Immature natural killer cell (primary cell): ENCODE data around the gene RANGAP1. TPM values are rescaled to one million over a fixed set of nuclear protein-coding genes. Genes with fewer than 3 reads are reported as not detected.

Source experiments
- DNase-seq, 3 donors: peaks; one replicate each; pipeline ENCODE4 v3.0.0; 2022; ENCODE audit warnings: mixed read lengths in 1 of 3
- H3K27ac Mint-ChIP-seq, 6 donors: one replicate each; pipeline ENCODE4 v1.8.0; 2020; ENCODE audit warnings: mixed read lengths in 6 of 6, mild to moderate bottlenecking in 5 of 6, inconsistent platforms in 4 of 6, moderate library complexity in 3 of 6
- H3K27me3 Mint-ChIP-seq, 3 donors: one replicate each; pipeline ENCODE4 v1.8.0; 2020 to 2021; ENCODE audit warnings: low read depth in 3 of 3, mild to moderate bottlenecking in 3 of 3, mixed read lengths in 3 of 3, moderate library complexity in 3 of 3, inconsistent platforms in 1 of 3
- H3K36me3 Mint-ChIP-seq, 3 donors: one replicate each; pipeline ENCODE4 v1.8.0; 2020; ENCODE audit warnings: mixed read lengths in 3 of 3, inconsistent platforms in 2 of 3, mild to moderate bottlenecking in 2 of 3
- H3K4me1 Mint-ChIP-seq, 2 donors: one replicate each; pipeline ENCODE4 v1.8.0; 2020; ENCODE audit warnings: inconsistent platforms in 2 of 2, mild to moderate bottlenecking in 2 of 2, mixed read lengths in 2 of 2, moderate library complexity in 1 of 2
- H3K4me3 Mint-ChIP-seq, 5 donors: one replicate each; pipeline ENCODE4 v1.8.0; 2020; ENCODE audit warnings: mild to moderate bottlenecking in 5 of 5, mixed read lengths in 5 of 5, inconsistent platforms in 3 of 5, moderate library complexity in 3 of 5
- H3K9me3 Mint-ChIP-seq, 6 donors: one replicate each; pipeline ENCODE4 v1.8.0; 2020; ENCODE audit warnings: mild to moderate bottlenecking in 6 of 6, mixed read lengths in 6 of 6, inconsistent platforms in 4 of 6, moderate library complexity in 3 of 6
- polyA plus RNA-seq, 3 donors: library from polyadenylated mRNA; unstranded; fragments of 300-500 nt; fragmentation: Illumina TruSeq; gene quantifications; one replicate each; pipeline ENCODE4 v1.2.3, GENCODE V29; 2021

The RANGAP1 gene, protein sequence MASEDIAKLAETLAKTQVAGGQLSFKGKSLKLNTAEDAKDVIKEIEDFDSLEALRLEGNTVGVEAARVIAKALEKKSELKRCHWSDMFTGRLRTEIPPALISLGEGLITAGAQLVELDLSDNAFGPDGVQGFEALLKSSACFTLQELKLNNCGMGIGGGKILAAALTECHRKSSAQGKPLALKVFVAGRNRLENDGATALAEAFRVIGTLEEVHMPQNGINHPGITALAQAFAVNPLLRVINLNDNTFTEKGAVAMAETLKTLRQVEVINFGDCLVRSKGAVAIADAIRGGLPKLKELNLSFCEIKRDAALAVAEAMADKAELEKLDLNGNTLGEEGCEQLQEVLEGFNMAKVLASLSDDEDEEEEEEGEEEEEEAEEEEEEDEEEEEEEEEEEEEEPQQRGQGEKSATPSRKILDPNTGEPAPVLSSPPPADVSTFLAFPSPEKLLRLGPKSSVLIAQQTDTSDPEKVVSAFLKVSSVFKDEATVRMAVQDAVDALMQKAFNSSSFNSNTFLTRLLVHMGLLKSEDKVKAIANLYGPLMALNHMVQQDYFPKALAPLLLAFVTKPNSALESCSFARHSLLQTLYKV
- 10 to 100 TPM; 10.4 to 29.9 (median 15.6) TPM for polyA plus RNA-seq

DNA sequence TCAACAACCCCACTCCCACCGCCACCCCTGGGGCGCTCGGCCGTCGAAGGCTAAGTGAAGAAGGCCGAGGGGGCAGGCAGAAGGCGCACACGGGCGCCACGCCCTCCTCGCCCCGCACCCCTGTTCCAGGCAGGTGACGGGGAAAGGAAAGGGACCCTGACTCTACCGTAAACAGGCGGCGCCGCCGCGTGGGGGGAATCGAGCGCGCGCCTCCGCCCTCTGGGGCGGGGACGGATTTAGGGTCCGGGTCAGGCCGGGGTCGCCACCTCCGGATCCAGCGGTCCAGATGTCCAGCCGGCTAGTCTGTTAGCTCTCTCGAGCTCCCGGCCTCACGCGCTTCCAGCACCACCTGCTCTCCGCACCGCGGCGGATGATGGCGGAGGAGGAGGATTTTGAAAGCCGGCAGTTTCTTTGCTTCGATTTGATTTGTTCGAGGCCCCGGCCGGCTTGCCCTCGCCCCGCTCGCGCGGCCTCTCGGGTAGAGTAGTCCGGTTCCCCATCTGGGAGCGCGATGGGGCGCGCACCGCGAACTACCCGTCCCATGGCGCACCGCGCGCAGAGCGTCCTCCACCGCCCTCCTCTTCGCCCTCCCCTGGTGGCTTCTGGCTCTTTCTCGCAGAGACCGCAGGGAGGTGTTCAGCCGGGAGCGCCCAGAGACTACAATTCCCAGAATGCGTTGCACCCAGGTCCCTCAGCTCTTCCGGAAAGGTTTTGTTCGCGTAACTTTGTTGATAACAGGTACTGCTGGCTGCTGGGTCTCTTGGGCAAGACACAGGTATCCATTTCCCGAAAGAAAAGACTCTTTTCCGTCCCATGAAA, at the start of gene RANGAP1:
Gene RANGAP1, minus strand, starts transcription at position 368 of the 819 bp plus-strand sequence. CDS start 5,143 bp downstream, outside the sequence.
- H3K27ac Mint-ChIP-seq: peak within 1 kb of the TSS; percentile 93 to 98 (median 96)
- H3K4me1 Mint-ChIP-seq: peaks cover 21 to 34% of the 10 kb centered on the region in 2 donors
- DNase-seq: peak; percentile 97 to 98 (median 97)
- peak within 1 kb of the TSS; percentile 92 to 98 (median 94) for H3K4me3 Mint-ChIP-seq
- H3K9me3 Mint-ChIP-seq: no peaks in the 10 kb centered on the region
- H3K36me3 Mint-ChIP-seq: peaks cover 0 to 8% (median 3%) of the 10 kb centered on the region in 3 donors
- H3K27me3 Mint-ChIP-seq: peaks cover 5 to 14% (median 7%) of the 10 kb centered on the region in 3 donors

DNA sequence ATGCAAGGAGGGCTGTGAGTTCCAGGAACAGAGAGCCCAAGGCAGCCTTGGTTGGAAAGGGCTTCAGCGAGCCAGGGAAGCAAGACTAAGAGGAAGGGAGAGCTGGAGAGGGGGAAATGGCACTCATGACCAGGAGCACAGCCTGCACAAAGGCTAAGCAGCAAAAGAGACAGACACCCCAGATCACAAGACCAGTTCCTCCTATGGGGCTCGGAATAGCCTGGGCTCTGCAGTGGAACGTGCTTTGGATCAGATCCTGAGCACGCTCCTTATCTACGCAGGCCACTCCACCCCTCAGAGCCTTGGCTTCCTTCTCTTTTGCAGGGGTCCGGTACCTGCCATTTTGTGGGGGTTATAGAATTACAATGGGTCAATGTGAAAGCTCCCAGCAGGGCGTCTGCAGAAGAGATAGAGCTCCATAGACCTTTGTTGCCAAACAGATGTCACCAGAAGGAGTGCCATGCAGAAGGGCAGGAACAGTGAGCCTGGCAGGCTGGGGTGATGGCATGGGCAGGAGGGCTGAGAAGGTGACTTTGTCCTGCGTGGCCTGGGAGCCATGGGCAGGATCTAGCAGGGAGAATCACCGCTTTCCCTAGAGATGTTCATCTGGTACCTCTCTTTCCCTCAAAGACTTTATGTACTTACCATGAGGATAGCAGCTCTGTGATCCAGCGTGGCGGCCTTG, 49.1 kb upstream of the RANGAP1 start:
- no peak for DNase-seq
- Mint-ChIP-seq H3K4me1 (peaks cover 0 to 4% of the 10 kb centered on the region in 2 donors), H3K27me3 (peaks cover 0 to 1% (median 0%) of the 10 kb centered on the region in 3 donors), H3K4me3 (no peak overlapping the region), H3K27ac (peak overlapping the region in 4 of 6 donors; percentile 4 to 41 (median 24)), H3K36me3 (peaks cover 5 to 6% (median 5%) of the 10 kb centered on the region in 3 donors), H3K9me3 (no peaks in the 10 kb centered on the region)

- DNase-seq: no peak
- peaks cover 5 to 6% (median 5%) of the 10 kb centered on the region in 3 donors for H3K36me3 Mint-ChIP-seq
- H3K27me3 Mint-ChIP-seq: peaks cover 0 to 1% (median 0%) of the 10 kb centered on the region in 3 donors
- no peaks in the 10 kb centered on the region for H3K9me3 Mint-ChIP-seq
- peaks cover 0 to 4% of the 10 kb centered on the region in 2 donors for H3K4me1 Mint-ChIP-seq
- no peak overlapping the region for H3K27ac Mint-ChIP-seq
- no peak overlapping the region for H3K4me3 Mint-ChIP-seq
Observed at GRCh38 chr22:41334215-41334614, 48.2 kb upstream of the RANGAP1 start.

DNA sequence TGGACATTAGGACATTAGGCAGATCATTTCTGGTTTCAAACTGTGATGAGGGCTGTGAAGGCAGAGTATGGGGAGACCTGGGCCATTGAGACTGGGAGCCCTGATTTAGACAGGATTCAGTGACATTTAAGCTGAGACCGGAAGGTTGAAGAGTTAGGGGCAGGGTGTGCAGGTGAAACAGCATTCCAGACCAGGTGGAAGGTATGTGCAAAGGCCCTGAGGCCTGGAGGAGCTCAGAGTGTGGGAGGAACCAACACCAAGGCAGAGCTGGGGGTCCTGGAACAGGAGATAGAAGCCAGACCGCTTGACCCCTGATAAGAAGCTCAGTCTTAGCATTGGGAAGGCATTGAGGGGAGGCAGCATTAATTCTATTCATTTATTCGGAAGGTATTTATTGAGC, 47.8 kb upstream of the RANGAP1 start:
- Mint-ChIP-seq H3K27ac (peak overlapping the region in 1 of 6 donors; percentile 65), H3K9me3 (no peaks in the 10 kb centered on the region)

GRCh38 chr22:41332217-41332939, 46.4 kb upstream of the RANGAP1 start:
- peaks cover 5 to 9% (median 8%) of the 10 kb centered on the region in 3 donors for H3K36me3 Mint-ChIP-seq
- DNase-seq: no peak
- H3K4me3 Mint-ChIP-seq: no peak overlapping the region
- H3K27ac Mint-ChIP-seq: no peak overlapping the region
- no peaks in the 10 kb centered on the region for H3K9me3 Mint-ChIP-seq
- H3K27me3 Mint-ChIP-seq: no peaks in the 10 kb centered on the region
- H3K4me1 Mint-ChIP-seq: peaks cover 0 to 4% of the 10 kb centered on the region in 2 donors

More for the DNA sequence above, 47.8 kb upstream of the RANGAP1 start:
- H3K4me3 Mint-ChIP-seq: no peak overlapping the region
- peaks cover 0 to 4% of the 10 kb centered on the region in 2 donors for H3K4me1 Mint-ChIP-seq
- peaks cover 5 to 6% (median 5%) of the 10 kb centered on the region in 3 donors for H3K36me3 Mint-ChIP-seq
- no peak for DNase-seq
- no peaks in the 10 kb centered on the region for H3K27me3 Mint-ChIP-seq

GRCh38 chr22:41330169-41330568, 44.2 kb upstream of the RANGAP1 start:
- no peak overlapping the region for H3K4me3 Mint-ChIP-seq
- H3K36me3 Mint-ChIP-seq: peaks cover 10 to 18% (median 11%) of the 10 kb centered on the region in 3 donors
- H3K27ac Mint-ChIP-seq: no peak overlapping the region
- no peak for DNase-seq
- H3K9me3 Mint-ChIP-seq: no peaks in the 10 kb centered on the region
- H3K27me3 Mint-ChIP-seq: no peaks in the 10 kb centered on the region
- no peaks in the 10 kb centered on the region for H3K4me1 Mint-ChIP-seq

GRCh38 chr22:41327124-41327523, 41.1 kb upstream of the RANGAP1 start:
- Mint-ChIP-seq H3K4me3 (no peak overlapping the region), H3K27ac (peak overlapping the region in 1 of 6 donors; percentile 30), H3K36me3 (peaks cover 9 to 21% (median 12%) of the 10 kb centered on the region in 3 donors), H3K4me1 (peaks cover 1 to 8% of the 10 kb centered on the region in 2 donors), H3K9me3 (no peaks in the 10 kb centered on the region), H3K27me3 (peaks cover 0 to 2% (median 0%) of the 10 kb centered on the region in 3 donors)
- DNase-seq: no peak

GRCh38 chr22:41324821-41325528, 39.0 kb upstream of the RANGAP1 start:
- Mint-ChIP-seq H3K27ac (peak overlapping the region in 2 of 6 donors; percentile 22 to 62), H3K4me3 (no peak overlapping the region), H3K9me3 (no peaks in the 10 kb centered on the region), H3K27me3 (peaks cover 0 to 3% (median 0%) of the 10 kb centered on the region in 3 donors), H3K4me1 (peaks cover 4 to 8% of the 10 kb centered on the region in 2 donors), H3K36me3 (peaks cover 9 to 24% (median 12%) of the 10 kb centered on the region in 3 donors)
- no peak for DNase-seq

GRCh38 chr22:41320416-41321240, 34.6 kb upstream of the RANGAP1 start:
- Mint-ChIP-seq H3K9me3 (no peaks in the 10 kb centered on the region), H3K36me3 (peaks cover 6 to 10% (median 6%) of the 10 kb centered on the region in 3 donors), H3K4me1 (peaks cover 7 to 14% of the 10 kb centered on the region in 2 donors), H3K4me3 (no peak overlapping the region), H3K27ac (no peak overlapping the region), H3K27me3 (peaks cover 0 to 3% (median 0%) of the 10 kb centered on the region in 3 donors)
- DNase-seq: no peak

DNA sequence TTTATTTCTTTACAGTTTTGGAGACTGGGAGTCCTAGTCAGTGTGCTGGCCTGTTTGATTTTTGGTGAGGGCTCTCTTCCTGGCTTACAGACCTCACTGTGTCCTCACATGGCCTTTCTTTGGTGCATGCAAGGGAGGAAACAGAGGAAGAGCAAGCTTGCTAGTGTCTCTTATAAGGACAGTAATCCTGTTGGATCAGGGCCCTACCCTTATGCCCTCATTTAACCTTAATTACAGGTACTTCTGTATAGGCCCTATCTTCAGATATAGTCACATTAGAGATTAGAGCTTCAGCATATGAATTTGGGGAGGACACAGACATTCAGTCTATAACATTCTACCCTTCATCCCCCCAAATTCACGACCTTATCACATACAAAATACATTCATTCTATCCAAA, 29.6 kb upstream of the RANGAP1 start:
- peaks cover 0 to 1% (median 0%) of the 10 kb centered on the region in 3 donors for H3K27me3 Mint-ChIP-seq
- H3K36me3 Mint-ChIP-seq: peaks cover 0 to 3% (median 0%) of the 10 kb centered on the region in 3 donors
- H3K27ac Mint-ChIP-seq: peak overlapping the region in 1 of 6 donors; percentile 20
- no peak for DNase-seq
- H3K4me3 Mint-ChIP-seq: no peak overlapping the region
- H3K9me3 Mint-ChIP-seq: no peaks in the 10 kb centered on the region
- H3K4me1 Mint-ChIP-seq: peaks cover 10 to 15% of the 10 kb centered on the region in 2 donors

DNA sequence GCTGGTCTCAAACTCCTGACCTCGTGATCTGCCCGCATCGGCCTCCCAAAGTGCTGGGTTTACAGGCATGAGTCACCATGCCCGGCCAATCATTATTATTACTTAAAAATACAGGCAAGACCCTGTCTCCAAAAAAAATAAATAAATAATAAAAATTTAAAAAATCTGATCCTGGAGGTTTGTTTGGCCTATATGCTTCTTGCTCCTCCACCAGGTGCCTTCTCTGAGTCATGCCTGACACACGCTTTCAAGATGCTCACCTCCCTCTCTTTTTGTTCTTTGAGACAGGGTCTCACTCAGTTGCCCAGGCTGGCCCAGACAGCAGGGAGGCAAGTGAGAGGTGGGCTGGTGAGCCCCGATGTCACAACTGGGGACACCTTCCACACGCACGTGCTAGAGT, 28.8 kb upstream of the RANGAP1 start:
- Mint-ChIP-seq H3K4me3 (no peak overlapping the region), H3K36me3 (no peaks in the 10 kb centered on the region), H3K4me1 (peaks cover 10 to 15% of the 10 kb centered on the region in 2 donors), H3K27ac (peak overlapping the region in 2 of 6 donors; percentile 7 to 20), H3K27me3 (peaks cover 0 to 1% (median 0%) of the 10 kb centered on the region in 3 donors), H3K9me3 (no peaks in the 10 kb centered on the region)
- DNase-seq: no peak
